ENCODE measurements around the gene ARHGAP15.
"Not testable (repeated sequence)": the region's sequence is repeated elsewhere in the genome, so short reads cannot be mapped to it uniquely, and the experiment has no call there.

ARHGAP15 gene

DNA sequence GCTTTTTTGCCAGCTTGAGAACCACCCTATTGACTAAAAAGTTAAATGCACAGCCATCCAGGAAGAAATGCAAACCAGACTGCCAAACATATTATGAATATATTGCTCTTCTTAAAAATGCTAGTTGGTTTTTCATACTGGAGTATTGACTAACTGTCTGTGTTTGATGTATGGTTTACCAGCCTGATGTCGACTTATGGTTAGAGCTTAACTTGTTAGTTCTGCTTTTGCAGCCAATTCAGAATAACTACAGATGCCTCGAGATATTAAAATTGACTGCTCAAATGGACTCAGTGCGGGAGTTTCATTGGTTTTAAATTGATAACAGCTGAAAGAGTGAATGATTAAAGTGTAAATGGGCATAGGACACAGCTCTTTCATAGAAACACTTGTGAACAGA, 369.8 kb downstream of the ARHGAP15 start:
- DNase-seq: no peak

DNA sequence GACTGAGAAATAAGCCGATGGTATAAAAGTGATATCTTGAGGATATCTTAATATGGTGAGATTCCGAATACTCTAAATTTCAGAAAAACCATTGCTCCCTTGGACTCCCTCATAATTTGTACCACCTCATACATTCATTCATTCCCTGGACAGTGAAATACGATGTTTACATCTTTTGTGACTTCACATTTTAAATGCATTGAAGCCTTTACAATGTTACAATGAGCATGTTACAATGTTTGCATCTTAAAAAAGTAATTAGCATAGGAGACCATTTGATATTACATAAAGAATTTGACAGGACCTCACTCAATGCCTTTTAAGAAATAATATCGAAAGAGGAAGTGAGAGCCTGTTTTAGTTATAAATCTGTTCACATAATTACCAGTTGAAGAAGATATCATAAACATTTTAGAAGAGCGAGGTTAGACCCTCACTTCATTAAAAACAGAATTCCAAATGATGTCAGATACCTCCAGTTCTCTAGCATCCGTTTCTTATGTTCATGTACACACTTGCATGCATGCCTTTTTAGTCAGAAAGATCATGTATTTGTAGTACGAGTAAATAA, 372.0 kb downstream of the ARHGAP15 start:
- DNase-seq: no peak

DNA sequence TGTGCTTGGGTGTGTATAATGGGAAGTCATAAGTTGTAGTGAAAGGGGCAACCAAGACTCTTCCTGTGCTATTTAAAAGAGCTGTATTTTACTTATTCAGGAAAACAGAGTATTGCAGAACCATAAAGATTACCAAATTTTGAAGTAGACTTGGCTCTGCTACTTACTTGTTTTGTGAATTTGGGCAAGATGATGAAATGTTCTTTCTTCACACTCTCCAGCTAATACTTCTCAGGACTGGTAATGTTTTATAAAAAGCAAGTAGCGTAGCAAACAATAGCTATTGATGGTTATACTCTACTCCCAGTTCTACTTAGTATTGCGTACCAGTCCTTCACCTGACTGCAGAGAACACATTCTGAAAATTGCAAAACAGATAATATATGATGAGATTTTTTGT, 374.1 kb downstream of the ARHGAP15 start:
- no peak for DNase-seq

DNA sequence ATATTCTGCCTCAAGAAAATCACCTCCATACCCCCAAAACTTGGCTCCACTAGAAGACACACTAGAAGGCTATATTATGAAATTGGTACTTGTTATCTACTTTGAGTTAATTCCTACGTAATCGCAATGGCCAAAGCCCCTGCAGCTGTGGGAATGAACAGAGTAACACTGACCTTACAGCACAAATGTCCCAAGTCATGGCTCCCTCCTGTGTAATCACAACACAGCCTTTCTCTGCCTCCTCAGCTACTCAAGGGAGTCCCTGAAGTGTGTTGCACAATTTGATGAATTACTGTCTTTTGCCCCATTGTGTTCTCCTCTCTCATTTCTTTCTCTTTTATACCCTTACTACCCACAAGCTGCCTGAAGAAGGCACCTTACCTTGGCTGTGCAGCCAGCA, 375.2 kb downstream of the ARHGAP15 start:
- no peak for DNase-seq

DNA sequence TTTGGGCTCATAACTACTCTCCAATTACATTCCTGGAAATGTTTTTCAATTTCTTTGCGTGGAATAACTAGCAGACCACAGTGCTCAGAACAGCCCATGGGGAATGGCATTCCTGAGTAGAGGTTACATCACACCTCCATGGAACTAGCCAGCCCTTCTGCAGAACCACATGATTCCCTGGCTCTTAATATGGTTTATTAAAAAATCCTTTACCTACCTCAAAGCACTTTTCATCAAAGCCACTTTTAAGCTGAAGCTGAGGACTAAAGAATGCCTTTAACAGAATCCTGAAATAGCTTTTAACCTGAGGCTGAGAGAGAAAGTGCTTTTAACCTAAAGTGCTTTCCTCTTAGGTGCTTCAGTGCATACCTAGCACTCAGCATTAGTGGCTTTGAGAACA, 376.3 kb downstream of the ARHGAP15 start:
- DNase-seq: no peak

DNA sequence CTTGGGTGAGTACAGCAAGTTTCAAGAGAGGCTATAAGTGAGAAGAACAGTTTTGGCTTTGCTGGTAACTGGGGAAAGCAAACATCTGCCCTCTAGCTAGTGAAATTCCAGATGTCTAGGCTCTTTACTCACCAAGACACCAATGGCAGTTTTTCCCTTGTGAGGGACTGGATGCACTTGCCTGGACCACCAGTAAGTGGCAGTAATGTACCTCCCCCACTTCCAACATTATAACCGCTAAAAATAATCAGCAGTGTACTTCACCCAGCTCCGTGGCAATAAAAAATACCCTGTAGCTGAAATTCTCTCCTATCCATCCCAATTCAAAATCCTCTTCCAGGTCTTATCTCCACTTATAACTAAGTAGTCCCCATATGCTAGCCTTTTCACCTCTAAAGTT, 383.9 kb downstream of the ARHGAP15 start:
- no peak for DNase-seq

DNA sequence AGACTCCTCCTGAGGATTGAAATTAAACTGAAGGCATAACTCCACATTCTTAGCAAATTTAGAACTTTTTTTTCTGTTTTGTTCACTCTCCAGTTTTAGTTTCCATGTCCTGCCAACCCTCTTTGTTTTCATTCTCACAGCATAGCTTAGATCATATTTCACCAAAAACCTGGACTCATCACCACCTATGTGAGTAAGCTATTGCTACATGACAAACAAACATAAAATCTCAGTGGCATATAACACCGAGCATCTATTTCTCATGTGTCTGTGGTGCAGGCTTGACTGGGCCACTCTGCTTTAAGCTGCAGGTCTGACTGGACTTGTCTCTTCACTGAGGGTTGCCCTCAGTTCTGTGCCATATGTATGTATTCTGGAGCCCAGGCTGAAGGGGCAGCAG, 385.2 kb downstream of the ARHGAP15 start:
- no peak for DNase-seq

DNA sequence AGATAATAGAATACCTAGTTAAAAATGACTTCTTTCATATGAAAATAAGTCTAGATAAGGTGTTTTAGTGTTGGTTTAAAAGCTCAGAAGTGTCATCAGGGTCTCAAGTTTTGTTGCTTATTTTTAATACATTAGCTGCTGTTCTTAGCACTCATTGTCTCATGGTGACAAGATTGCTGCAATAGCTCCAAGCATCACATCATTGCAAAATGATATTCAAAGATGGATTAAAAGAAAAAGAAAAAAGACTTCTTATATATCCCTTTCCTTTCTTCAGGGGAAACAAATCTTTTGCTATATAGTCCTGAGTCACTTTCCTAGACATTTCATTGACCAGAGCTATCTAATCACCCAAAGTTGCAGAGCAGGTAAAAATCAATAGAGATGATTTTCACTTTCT, 386.1 kb downstream of the ARHGAP15 start:
- no peak for DNase-seq

DNA sequence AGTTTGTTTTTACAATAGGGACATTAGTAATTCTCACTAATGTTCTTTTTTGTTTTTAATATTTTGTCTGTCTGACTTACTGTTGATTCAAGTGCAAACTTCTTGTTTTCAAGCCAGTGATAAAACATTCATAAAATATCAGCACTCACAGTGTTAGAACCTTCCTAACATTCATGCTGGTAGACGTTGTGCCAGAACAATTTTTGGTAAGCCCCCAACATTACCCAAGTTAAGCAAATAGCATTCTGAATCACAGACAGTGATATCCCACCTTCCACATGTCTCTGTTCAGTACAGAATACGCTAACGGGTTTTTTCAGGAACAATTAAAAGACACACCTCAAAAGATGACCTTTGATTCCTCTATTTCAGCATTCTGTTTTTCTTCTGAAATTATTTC, 390.3 kb downstream of the ARHGAP15 start:
- no peak for DNase-seq

DNA sequence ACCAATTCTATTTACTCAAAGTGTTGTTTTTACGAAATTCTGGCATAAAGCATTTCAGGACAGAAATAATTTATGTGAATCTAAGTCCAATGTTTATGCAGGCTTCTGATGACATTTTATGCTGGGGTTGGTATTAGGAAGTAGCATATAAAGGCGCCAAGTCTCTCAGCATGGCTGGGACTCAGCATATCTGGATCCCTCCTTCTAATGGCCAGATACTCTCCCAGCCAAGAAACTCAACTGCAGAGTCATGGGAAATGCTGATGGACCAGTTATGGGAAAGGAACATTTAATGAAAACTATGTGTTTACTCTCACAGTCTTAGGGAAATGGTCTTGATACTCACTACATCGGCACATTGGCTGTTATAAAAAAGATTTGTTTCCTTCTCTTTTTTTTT, 392.2 kb downstream of the ARHGAP15 start:
- no peak for DNase-seq

DNA sequence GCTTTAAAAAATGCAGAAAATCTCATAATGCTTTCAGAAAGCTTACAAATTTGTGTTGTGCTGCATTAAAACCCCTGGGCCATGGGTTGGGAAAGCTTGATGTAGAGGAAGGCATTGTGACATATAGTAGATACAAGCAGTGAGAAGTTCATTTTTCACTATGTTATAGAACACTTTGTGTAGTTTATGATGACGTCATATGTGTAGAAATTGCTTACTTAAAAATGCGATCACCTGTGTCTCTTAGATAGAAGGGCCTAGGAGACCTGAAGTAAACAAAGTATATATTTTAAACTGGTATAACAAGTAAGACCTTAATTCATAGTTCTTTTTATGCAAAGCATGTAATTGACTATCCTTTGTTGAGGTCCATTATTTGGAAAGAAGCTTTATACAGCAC, 393.5 kb downstream of the ARHGAP15 start:
- DNase-seq: no peak

DNA sequence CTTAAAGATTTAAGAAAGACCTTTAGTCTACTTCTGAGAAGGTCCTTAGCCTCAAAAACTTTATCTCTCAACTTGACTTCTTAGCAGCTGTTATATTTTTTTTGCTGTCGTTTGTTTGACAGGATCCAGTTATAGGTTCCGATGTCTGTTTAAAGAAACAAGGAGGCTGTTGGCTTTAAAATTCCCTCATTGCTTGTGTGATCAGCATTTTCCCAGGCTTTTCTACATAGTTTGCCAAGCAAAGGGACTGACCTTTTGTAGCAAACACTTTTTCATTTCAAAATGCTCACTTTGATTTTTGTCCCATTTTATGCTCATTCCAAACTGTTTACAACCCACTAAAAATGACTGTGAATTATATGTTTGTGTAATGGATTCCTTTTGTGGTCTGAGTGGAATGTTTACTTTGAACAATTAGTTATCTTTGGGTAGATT, 394.9 kb downstream of the ARHGAP15 start:
- no peak for DNase-seq

DNA sequence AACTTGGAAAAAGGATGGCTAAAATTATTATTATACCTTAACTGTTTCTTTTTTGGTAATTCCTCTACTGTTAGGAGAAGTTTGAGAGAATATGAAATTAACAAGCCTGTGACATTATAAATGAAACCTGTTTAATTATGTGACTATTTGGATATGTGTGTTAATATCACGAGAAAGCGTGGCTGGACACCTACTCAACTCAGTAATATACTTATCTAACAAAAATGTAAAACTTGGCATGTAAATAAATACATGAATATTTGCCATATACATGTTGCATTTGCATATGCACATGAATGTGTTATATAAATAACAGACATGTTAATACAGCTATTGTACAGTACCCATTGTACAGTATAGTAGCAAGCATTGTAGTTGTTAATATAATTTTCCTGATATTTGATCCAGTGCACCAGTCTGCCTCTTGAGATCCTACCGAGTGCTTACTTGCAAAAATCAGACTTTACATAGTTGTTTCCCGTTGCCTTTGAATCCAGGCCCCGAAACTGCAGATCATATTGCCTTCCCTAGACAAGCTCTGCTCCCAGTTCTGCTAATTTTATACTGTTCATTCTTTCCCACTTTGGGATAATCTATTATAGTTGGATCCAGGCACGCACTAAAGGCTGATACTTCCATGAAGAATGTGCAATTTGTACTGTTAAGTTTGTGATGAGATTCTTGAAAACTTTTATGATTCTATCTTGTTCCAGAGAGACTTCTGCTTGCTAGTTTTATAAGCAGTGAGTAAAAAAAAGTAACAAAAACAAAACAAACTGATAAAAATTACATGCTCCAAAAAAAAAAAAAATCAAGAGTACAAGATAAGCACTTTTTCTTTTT, 395.6 kb downstream of the ARHGAP15 start:
- no peak for DNase-seq

DNA sequence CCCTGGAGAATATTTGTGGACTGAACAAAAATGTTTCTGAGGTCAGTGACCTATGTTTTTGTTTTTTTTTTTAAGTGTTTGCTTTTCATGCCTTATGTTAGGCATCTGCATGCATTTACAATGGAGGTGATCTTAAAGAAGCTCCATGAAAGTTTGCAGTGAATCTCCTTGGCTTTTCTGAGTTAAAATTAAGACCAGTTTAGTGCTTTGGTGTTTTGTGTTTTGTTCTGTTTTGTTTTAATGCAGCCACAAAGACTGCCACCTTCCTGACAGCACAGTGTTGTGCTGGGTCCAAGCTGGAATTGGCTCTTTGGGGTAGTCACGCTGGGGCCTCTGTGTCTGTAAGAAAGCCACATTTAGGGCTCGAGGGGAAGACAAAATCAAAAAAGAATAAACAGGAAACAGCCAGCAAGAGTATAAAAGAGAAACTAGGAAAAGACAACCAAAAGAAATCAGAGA, 396.2 kb downstream of the ARHGAP15 start:
- no peak for DNase-seq

DNA sequence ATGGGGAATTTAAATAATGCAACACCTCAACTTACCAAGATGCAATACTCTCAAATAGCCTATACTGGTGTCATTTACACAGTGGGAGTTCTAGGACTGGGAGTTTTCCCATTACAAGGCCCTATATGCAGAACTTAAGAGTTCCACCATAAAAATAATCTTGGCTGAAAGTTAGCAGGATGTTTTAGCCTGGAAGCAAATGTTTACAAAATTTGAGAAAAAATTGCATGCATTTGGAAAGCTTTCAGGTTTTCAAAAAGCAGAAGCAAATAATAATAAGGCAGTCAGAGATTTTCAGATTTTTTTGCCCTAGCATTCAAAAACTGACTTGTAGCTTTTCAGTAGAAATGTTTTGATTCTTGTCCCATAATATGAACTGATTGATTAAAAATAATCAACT, 397.3 kb downstream of the ARHGAP15 start:
- no peak for DNase-seq

DNA sequence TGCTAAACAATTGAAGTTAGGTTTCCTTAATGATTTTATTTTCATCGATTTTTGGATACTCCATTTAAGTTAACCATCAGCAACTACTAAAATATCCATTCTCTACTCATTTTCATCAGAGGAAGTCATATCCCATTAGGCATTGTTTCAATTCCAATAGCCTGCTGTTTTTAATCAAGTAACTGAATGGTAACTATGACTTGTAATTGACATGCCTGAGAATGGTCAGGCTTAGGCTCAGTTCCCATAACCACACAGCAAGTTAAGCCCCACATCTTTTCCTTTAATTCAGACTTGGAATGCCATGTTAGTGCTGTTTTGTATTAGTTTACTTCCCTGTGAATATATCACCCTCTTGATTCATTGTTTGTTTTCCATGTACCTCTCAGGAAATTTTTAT, 398.8 kb downstream of the ARHGAP15 start:
- no peak for DNase-seq

DNA sequence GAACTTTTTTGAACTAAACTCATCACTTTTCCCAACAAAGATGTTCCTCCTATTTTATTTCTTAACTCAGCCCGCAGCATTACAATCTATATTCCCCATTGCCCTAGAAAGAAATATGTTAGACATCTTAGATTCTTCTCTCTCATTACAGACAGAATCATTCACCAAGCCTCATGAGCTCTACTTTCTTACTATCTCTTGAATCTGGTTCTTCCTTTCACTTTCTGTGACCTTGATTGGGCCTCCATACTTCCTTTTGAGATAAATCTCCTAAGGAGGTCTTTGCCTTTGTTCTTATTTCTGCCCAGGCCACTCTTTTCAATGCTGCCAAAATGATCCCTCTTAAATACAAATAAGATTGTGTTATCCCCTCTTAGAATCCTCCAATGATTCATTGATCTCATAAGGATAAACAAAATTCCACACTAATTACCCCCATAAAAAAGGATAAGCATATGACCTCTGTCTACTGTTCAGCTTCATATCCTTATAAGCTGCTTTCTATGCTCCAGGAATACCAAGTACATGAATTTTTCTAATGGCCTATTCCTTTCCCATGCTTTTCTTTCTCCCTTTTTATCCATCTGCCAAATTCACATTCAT, 400.0 kb downstream of the ARHGAP15 start:
- DNase-seq: no peak

DNA sequence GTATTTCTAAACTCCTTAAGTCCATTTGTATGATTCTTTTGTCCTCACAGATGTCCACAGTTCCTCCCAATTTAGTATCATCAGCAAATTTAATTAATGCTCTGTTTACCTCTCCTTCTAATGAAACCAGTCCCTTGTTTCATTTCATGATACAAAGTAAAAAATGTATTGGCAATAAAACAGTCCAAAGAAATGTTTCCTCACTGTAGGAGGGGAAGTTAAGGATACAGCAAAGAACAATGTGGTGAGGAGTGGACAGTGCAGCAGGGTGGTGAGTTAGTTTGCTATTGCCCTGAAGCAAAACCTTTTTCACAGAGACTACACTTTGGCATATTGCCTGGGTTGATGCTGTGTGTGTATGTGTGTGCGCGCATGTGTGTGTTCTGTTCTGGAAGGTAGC, 401.5 kb downstream of the ARHGAP15 start:
- DNase-seq: no peak

DNA sequence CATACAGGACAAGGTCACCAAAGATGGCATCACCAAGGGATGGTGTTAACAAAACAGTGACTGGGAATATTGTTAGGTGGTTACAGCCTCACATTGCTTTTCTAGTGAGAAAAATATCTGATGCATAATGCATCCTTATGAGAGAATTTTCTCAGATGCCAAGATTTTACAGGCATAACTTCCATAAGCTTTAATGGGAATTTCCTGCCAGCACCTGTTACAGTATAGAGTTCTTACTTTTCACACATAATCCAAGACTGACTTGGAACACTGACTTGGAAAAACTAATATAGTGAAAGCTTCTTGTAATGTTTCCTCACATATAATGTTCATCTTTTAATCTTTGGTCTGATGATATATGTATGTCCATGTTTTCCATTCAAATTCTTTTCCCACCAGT, 402.8 kb downstream of the ARHGAP15 start:
- DNase-seq: no peak

DNA sequence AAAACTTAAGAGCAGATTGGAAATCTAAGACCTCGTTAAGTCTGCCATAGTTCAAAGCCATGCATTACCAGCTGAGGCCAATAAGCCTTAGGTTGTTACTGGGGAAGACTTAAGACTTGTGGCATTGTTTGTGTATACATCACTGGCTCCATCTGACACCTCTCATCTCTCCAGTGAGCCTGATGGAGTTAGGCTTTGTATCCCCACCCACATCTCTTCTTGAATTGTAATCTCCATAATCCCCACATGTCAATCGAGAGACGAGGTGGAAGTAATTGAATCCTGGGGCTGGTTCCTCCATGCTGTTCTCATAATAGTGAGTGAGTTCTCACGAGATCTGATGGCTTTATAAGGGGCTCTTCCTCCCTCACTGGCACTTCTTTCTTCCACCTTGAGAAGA, 404.6 kb downstream of the ARHGAP15 start:
- no peak for DNase-seq

DNA sequence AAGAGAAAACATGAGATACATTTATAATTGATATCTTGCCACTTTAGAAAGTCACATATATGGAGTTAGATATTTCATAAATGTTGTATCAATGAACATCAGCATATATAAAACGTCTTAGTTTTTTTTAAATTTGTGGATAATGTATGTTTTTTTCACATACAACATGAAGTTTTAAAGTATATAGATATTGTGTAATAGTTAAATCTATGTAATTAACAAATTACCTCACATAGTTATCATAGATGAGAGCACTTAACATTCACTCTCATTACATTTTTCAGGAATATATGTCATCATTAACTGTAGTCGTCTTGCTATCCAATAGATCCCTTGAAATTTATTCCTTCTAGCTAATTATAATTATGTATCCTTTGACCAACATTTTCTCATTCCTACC, 406.6 kb downstream of the ARHGAP15 start:
- no peak for DNase-seq

DNA sequence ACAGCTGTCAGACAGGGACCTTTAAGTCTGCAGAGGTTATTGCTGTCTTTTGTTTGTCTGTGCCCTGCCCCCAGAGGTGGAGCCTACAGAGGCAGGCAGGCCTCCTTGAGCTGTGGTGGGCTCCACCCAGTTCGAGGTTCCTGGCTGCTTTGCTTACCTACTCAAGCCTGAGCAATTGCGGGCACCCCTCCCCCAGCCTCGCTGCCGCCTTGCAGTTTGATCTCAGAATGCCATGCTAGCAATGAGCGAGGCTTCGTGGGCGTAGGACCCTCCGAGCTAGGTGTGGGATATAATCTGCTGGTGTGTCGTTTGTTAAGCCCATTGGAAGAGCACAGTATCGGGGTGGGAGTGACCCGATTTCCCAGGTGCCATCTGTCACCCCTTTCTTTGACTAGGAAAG, 412.7 kb downstream of the ARHGAP15 start:
- not testable (repeated sequence) for DNase-seq

DNA sequence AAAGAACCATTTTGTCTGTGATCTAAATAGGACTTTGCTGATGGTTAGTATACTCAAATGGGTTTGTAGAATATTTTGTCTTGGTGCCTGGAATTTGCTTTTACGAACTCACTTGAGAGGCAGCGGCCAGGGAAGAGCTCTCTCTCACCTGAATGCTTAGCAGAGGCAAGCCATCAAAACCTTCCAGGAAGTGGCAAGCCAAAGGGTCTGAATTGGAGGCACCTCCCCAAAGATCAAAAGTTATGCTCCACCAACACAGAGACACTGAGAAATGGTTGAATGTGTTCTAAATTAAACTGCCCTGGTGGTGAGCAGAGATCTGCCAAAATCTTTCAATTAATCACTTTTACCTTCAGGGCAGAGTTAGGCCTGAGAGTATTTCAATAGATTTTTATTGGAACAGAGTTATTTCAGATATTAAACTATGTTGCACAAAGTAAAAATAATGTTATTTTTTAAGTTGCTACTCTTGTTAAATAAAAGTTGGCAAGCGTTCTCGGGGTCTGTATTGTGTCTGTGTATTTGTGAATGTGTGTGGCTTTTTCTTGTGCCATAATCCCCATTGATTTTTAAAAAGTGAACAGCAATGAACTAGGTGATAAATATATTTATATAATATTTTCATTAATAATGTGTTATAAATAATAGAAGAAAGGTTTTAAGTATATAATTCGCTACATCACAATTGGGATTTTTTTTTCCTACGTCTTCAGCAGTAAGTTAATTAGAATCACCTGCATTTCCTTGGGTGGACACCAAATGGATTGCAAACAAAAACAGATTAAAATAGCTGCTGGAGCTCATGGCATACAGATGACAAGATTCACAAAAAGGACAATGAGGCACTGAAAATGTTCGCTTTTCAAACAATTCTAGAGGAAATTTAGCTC, 416.1 kb downstream of the ARHGAP15 start:
- no peak for DNase-seq
